Measurements from ENCODE around the gene CEP131.

CEP131 gene

DNA sequence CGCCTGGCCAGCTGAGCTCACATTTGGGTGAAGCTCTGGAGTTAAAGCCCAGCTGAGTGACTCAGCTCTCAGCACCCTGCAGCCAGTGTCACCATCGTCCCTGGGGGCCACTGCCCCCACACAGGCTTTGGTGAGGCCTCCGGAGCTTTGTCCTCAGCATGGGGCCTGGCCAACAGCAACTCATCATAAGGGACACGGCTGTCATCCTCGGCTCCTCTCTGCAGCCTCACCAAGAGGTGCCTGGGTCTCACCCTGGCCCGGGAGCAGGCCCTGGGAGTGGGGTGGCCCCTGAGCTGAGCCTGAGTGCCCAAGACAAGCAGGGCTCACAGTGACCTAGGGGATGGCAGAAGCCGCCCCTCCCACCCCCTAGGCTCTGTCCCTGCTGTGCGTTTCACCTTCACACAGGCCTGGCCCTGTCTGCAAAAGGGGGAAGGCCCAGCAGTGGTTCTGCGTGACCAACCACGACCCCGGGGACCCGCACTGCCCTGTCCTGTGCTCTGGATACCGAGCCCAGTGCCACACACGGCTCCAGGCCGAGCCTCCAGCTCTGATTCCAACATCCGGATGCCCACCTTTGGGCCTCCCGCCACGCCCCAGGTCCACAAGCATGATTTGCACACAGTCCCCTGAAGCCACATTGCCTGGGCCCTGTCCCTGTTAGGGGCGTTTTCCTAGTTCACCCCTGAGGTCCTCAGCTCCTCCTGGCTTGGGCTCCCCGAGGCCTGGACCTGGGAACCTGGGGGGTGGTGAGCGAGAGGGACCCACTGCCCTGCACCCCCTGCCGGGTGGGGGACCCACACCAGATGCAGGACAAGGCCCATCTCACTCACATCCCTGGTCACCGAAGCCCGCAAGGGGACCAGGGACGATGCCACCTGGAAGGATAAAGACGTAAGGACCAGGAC lies 34.9 kb downstream of the CEP131 start:
- DNase-seq (ENCODE audit: low read depth in 2 of 2): no peak

DNA sequence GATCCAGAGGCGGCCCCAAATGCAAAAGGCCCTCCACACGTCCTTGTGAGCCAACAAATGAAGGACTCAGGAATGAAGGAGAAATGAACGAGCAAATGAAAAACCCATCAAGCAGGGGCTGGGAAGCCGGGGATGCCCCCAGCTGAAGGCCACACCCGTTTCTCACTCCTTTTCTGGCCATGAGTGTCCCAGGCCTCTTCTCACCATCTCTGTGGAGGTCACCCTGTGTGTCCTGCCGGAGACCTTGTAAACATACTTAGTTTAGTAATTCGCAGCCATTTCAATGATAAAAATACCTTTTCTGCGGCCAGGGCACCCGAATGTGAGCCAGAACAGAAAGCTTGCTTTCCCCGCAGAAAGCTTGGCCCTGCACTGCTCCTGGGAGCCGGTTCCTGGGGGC lies 35.6 kb downstream of the CEP131 start:
- DNase-seq (ENCODE audit: low read depth in 2 of 2): no peak

DNA sequence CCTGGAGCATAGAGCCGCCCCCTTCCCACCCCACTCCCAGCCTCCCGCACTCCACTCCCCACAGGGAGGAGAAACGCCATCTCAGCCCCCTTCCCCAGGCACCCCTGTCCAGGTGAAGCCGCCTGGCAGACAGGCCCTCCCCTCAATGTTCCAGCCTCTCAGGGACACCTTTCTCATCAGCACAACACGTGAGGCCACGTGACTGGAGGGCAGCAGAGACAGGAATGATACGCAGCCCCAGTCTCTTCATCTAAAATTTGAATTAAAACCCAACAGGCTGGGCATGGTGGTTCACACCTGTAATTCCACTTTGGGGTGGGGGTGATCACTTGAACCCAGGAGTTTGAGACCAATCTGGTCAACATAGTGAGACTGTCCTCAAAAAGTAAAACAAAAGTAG lies 36.6 kb downstream of the CEP131 start:
- DNase-seq (ENCODE audit: low read depth in 2 of 2): no peak

DNA sequence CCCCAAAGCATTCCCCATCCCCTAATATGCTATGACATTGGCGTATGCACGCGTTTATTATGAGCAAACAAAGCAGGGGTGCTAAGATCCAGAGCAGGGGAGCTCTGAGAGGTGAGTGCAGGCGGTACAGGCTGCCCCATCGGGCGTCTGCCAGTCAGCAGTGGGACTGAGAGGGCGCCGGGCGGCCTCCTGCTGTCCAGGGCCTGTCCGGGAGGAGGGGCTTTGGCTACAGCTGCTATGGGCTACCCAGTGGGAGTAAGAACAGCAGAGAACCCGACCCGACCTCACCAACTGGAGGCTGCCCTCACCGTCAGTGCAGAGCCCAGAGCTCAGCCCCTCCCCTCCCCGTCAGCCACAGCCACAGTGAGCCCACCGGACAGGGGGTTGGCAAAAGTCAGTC lies 38.2 kb downstream of the CEP131 start:
- no peak for DNase-seq (ENCODE audit: low read depth in 2 of 2)

DNA sequence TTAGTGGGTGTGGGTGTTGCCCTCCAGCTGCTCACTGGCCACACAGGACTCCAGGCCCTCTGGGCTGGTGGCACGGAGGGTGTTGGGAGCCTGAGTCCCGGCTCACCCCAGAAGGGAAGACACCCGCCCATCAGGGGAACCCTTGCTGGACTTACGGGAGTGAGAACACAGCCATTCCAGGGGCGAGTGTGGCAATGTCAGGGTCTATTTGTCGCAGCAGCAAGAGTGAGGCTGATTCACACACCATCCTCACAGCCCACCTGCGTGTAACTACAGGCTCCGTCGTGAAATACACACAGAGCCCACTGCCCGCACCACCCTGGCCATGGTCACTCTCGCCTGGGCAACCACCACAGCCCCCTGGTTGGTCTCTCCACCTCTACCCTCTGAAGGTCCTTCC lies 39.0 kb downstream of the CEP131 start:
- no peak for DNase-seq (ENCODE audit: low read depth in 2 of 2)

DNA sequence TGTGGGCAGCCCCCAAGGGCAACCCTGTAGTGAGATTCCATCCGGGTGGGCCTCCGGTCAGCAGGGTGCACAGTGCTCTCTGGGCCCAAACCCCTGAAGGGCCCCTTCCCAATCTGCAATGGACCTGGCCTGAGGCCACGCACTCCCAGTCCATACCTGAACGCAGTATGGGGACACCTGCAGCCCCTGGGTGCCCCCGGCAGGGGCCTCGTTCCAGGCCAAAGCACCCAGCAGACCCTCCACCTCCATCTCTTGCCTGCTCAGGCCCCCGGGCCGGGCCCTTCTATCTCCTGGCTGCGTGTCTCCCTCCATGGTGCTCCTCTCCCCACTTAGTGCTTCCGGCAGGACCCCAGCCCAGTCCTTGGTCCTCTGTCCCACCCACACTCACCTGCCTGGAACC lies 39.4 kb downstream of the CEP131 start:
- no peak for DNase-seq (ENCODE audit: low read depth in 2 of 2)

DNA sequence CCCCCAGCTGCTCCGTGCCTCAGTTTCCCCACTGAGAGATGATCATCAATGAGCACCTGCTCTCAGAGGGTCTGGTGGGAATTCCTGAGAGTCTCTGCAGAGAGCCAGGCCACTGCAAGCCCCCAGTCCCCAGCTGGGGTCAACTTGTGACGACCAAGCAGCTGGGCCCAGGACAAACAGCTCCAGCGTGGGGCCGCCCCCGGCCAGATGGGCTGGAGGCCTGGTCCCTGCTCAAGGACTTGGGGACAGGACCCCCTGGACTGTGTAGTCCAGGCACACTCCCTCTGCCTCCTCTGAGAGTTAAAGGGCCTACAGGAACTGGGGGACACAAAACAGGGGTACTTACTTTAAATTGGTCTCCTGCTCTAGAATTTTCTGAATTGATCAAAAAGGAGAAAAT lies 40.2 kb downstream of the CEP131 start:
- DNase-seq (ENCODE audit: low read depth in 2 of 2): no peak

DNA sequence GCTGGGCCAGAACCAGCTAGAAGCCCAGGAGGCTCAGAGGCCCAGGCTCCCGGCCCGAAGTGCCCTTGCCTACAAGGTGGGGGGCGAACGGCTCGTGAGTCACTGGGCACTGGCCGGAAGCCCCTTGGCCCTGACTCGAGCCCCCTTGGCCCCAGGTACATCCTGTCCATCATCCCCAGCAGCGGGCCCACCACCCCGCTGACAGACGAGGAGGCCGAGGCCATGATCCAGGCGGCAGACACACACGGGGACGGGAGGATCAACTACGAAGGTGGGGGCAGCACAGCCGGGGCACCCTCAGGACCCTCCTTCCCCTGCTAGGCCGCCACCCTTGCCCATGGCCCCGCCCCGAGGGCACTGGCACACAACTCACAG lies 41.0 kb downstream of the CEP131 start:
- DNase-seq (ENCODE audit: low read depth in 2 of 2): no peak

DNA sequence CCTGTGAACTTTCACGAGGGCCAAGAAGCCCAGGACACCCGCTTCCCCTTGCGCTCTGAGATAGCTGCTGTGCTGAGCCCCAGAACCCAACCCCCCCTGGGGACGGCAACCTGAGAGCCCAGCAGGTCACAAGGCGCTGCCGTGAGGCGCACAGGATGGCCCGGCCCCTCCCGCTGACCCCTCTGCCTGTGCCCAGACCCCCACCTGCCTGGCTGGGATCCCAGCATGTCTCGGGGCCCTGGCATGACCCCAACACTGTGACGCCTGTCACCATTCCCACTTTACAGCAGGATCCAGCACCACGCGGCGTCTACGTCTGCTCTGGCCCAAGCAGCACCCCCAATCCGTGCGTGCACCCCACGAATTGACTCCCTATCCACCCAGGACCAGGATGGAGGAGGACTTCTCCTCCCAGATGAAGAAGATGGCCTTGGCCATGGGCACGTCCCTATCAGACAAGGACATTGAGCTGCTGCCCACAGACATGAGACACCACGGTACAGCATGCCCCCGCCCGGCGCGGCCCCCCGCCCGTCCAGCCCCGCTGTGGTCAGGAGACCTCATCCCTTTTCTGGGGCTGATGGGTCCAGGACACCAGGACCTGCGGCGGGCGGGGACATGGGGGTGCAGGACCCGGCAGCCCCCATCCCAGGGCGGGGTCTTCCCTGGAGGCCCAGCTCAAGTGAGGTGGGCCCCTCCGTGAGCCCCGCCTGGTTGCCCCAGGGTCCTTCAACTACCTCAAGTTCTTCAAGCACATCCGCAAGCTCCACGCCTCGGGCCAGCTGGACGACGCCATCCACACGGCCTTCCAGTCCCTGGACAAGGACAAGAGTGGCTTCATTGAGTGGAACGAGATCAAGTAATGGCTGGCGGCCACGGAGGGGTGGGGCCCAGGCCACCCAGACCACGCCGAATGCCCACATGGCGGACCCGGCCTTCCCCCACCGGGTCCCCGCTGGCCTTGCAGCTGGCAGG lies 41.6 kb downstream of the CEP131 start:
- DNase-seq (ENCODE audit: low read depth in 2 of 2): no peak

DNA sequence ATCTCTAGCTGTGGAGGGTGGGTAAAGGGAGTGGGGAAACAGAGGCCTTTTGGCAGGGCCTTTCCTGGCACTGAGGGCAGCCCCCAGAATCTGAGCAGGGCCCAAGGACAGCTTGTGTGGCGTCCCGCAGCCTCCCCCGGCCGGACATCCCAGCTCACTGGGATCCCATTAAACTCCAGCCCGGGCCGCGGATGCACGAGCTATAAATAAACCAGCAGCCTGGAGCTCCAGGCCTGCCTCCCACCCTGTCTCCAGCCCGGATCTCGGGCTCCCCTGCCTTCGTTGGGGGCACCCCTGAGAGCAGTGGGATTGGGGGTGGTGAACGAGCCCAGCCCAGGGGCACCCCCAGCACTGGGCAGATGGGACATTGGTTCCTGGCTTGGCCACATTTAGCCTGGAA lies 42.9 kb downstream of the CEP131 start:
- no peak for DNase-seq (ENCODE audit: low read depth in 2 of 2)

DNA sequence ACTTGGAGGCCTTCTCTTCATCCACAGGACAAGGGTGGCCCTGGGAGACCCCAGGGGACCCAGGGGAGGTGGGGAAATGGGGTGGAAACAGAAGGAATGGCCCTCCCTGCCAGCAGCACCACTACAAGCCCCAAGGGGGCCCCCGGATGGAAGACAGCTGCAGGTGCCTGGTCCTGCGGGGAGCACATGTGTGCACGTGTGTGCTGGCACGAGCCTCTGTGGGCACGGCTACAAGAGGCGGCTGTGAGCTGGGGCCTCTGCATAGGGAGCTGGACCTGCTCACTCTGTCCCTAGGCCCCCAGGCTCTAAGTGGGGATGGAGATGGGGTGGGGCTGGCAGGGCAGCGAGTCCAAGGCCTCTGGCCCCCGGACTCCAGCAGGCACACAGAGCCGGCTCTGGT lies 43.5 kb downstream of the CEP131 start:
- no peak for DNase-seq (ENCODE audit: low read depth in 2 of 2)

DNA sequence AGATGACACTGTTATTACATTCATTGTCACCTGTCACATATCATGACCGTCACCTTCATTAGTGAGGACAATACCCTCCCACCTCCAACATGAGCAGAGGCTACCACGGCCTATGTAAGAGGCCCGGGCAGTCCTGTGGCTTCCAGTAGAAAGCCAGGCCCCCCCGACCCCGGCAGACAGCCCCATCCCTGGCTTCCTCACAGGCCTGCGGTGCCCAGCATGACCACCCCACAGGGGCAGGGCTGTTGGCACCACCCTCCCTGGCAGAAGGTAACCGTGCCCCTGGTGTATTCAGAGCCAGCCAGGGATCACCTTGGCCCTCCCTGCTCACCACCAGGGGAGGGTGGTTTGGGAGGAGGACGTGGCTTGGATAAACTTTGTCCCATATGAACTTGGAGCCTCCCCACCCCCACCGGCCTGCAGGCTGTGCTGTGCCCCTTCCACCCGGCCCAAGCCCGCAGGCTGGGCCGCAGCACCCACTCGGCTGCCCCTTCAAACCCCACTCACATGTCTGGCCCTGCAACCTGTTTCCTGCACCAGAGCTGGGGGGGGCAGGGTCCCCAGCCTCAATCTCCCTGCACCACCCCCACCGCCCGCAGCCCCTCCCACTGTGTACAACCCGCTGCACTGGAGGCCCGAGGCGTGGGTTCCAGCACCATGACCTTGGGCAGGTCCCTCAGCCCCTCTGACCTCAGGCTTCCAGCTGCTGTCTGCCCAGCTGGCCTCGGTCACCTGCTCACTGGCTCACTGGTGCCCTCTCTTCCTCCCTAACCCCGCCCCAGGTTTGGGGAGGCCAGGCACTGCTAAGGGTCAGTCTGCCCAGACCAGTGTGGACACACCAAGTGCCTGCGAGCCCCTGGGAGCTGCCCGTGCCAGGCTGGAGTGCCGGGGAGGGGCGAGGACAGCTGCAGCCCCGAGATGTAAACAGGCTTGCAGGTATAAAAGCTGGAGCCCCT lies 44.4 kb downstream of the CEP131 start:
- DNase-seq (ENCODE audit: low read depth in 2 of 2): no peak

DNA sequence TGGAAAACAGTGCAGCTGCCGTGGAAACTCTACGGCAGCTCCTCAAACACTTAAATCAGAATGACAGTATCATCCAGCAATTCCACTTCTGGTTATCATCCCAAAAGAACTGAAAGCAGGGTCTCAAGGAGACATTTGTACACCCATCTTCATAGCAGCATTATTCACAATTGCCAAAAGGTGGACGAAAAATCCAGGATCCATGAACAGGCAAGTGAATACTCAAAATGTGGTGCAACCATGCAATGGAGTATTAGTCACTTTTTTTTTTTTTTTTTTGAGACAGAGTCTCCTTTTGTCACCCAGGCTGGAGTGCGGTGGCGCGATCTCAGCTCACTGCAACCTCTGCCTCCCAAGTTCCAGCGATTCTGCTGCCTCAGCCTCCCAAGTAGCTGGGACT lies 46.1 kb downstream of the CEP131 start:
- DNase-seq (ENCODE audit: low read depth in 2 of 2): no peak

DNA sequence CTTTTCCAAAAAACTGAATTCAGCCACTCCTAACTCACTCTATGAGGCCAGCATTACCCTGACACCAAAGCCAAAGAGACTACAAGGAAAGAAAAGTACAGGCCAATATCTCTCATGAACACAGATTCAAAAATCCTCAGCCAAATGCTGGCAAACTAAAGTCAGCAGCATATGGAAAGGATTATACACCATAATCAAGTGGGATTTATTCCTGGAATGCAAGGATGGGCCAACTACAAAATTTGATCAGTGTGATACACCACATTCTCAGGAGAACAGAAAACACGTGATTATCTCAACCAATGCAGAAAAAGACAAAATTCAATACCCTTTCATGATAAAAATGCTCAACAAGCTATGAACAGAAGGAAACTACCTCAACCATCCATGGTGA lies 49.0 kb downstream of the CEP131 start:
- peak; percentile 29 to 32 for DNase-seq (ENCODE audit: low read depth in 2 of 2)

DNA sequence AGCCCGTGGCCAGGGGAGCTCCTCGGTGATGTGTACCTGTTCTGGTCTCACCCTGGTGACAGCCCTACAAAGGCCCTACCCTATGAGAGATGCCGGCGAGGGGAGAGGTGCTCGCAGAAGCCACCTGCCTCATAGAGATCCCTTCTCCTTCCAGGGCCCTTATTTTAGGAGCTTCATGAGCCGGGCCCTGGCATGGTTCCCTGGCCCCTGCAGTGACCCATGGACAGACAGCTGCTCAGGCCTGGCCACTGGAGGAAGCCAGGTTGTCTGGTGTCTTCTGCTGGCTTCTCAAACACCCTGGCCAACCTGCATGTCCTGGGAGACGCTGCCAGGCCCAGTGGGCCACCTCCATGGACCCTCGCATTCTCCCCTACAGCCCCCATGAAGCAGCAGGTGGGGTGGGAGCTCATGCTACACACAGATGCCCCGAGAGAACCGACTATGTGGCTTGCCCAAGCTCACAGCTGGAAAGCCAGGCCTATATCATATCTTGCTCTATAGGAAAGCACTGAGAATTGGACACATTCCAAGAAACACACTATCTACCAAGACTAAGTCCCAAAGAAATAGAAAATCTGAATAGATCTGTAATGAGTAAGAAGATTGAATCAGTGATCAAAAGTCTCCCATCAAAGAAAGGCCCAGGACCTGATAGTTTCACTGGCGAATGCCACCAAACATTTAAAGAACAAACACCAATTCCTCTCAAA lies 49.6 kb downstream of the CEP131 start:
- no peak for DNase-seq (ENCODE audit: low read depth in 2 of 2)

DNA sequence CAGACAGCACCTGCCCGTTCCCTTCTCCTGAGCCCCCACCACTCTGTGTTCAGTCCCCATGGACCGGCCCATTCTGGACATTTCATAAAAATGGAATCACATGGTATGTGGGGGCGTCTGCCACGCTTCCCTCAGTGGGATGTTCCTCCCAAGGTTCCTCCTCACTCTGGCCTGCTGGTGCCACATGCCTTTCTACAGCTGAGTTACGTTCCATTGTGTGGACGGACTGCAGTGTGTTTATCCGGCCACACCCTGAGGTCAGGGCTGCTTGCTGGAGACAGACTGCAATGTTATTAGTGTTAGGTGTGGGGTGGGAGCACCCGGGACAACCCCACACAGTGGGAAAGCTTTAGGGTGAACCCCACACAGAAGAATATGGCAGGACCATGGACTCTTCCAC lies 50.8 kb downstream of the CEP131 start:
- no peak for DNase-seq (ENCODE audit: low read depth in 2 of 2)

DNA sequence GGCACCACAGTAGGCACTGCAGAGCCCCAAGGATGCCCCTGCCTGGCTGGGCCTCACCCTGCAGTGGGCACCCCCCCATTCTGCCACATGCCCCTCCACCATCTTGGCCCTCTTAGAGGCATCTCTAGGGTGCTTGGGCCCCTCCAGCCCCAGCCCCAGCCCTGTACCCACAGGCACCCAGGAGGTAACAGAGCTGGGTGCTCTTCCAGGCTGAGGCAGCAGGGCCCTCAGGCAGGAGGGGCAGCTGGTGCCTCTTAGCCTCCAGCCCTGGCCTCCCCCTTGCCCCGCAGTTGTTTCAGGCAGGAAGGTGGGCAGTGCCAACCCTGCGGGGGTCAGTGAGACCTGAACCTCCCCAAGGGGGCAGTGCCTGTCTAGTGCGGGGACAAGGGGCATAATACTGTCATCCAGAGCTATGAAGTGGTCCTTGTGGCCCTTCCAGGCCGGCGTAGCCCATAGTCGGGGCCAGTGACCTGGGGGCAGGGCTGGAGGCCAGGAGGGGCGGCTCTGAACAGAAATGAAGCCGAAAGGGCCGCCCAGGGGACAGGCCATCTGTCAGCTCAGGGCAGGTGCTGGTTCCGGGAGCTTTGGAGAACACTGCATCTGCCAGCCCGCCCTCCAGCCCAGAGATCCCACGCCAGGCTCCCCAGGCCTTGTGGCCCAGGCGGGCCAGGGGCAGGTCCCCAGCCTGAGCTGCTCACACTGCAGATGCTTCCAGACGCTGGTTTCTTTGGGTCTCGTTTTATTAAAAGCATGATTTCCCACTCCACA lies 51.9 kb downstream of the CEP131 start:
- no peak for DNase-seq (ENCODE audit: low read depth in 2 of 2)

DNA sequence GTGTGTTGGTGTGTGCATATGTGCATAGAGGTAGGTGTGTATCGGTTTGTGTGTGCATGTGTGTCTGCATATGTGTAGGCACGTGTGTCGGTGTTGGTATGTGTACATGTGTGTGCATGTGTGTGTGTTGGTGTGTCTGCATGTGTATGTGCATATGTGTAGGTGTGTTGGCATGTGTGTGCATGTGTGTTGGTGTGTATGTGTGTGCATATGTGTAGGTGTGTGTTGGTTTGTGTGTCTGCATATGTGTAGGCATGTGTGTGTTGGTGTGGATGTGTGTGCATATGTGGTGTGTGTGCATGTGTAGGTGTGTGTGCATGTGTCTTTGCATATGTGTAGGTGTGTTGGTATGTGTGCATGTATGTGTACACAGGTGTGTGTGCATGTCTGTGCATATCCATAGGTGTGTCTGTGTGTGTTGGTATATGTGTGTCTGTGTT lies 52.9 kb downstream of the CEP131 start:
- DNase-seq (ENCODE audit: low read depth in 2 of 2): no peak

DNA sequence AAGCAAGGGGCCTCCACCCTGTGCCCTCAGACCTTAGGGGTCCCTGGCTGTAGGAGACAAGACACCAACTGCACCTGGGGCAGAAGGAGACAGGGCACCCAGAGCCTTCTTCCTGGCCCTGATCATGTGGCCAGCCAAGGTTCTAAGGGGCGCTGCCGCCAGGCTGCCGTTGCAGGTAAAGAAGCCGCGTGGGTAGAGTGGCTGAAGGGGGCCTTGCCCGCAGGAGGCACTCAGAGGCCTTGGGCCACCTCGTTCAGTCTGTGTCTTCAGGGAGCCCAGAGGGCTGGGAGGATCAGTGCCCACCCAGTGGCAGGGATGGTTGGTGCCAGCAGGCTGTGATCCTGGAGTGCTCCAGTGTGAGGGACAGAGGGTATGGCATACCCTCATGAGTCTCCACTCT lies 55.1 kb downstream of the CEP131 start:
- no peak for DNase-seq (ENCODE audit: low read depth in 2 of 2)

DNA sequence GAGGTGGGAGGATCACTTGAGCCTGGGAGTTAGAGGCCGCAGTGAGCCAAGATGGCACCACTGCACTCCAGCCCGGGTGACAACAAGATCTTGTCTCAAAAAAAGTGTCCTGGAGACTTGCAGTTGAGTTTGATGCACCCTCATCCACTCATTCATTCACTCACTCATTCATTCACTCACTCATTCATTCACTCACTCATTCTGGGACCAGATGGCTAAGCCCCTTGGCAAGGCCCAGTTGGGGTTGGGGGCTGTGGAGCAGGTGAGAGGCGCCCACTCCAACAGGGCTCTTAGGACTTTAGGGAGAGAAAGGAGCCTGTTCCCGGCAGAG lies 55.6 kb downstream of the CEP131 start:
- DNase-seq (ENCODE audit: low read depth in 2 of 2): no peak
